GM21825 (cell line): Measurements from ENCODE around the gene FAM180A.
"Not testable (repeated sequence)": the region's sequence is repeated elsewhere in the genome, so short reads cannot be mapped to it uniquely, and the experiment has no call there.

Experiments
- ATAC-seq: cut with Tn5 transposase; IDR thresholded peaks from one replicate; pipeline ENCODE4 v1.9.1; 2021; ENCODE audit warnings: mild to moderate bottlenecking, moderate library complexity; ENCODE audit not compliant: unreplicated experiment

The FAM180A gene

DNA sequence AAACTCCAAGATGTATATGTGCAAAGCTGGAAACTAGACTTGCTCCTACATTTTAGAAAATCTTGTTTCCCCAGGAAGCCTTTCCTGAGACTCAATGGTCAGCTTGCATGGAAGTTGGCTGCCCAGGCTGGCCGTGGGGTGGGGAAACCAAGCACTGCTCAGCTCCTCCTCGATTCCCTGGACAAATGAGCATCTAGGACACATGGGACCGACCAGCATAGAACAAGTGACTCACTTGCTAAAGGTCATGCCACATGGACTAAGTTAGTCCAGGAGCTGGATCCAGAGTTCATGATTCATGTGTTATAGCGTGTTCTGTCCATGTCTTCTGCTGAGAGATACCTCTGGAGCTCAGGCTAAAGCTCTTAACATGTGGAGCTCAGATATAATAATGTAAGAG, 6.2 kb downstream of the FAM180A start:
- no peak for ATAC-seq

DNA sequence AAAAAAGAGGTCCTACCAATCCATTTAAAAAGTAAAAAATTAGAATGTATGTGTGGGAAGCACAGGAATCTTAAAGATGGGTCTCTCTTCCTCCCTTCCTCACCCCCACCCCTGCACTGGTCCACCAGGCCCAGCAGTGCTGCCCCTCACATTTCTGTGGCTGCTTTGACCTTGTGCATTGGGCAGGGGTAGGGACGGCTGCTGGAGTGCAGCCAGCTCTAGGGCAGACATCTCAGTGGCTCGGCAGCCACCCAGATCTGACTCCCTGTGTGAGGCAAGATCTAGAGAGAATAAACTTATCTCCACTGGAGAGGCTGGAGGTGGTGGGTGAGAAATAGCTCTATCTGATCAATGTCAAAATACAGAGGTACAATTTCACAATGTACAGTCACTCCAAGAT, 6.7 kb downstream of the FAM180A start:
- no peak for ATAC-seq

DNA sequence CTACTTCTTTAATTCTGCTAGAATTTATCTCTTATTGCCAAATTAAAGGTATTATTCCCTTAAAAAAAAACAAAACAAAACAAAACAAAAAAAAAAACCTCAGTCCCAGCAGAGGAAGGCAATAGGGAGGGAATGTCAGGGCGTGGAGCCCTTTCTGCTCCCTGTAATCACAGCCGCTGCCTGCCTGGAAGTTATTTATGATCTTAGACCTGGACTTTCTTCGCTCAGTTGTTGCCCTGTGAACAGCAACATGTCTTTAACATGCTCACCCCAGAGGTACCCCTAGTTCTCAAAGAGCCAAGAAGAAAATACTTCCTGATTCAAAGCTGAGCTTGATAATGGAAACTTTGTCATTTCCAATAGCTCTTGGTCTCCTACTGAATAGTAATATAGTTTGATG, 7.7 kb downstream of the FAM180A start:
- ATAC-seq: no peak

DNA sequence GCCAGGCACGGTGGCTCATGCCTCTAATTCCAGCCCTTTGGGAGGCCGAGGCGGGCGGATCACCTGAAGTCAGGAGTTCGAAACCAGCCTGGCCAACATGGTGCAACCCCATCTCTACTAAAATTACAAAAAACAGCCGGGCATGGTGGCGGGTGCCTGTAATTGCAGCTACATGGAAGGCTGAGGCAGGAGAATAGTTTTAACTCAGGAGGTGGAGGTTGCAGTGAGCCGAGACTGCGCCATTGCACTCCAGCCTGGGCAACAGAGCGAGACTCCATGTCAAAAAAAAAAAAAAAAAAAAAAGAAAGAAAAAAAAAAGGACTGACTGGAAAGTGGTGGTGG, 11.3 kb downstream of the FAM180A start:
- not testable (repeated sequence) for ATAC-seq

DNA sequence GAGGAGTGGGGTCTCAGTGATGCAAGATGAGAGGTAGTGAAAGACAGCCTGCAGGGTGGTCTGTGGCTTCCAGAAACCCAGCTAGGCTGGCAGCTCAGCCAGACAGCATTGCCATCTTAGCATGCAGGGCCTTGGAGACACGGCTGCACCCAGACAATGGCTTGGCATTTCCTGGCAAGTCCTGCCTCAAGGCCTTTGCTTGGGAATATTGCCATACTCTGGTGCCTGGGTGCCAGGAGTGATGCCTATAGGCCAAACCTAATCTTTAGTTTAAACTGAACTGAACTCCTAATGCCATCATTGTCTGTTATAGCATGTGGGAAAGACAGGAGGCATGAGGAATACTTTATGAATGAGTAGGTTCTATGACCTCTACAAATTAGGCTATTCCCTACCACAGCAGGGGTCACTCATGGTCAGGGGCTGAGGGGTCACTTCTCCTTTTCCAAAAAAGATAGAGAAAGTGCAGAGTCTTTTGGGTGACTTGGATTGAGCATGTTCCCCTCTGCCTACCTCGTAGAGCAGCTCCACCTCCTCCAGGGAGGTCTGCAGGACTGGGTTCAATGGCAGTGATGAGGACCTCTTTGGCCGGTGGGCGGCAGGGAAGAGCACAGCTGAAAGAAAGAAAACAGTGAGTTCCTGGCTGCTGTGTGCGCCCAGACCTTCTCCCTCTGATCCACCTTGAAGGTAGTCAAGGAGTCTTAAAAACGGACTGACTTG, 11.9 kb downstream of the FAM180A start:
- no peak for ATAC-seq

DNA sequence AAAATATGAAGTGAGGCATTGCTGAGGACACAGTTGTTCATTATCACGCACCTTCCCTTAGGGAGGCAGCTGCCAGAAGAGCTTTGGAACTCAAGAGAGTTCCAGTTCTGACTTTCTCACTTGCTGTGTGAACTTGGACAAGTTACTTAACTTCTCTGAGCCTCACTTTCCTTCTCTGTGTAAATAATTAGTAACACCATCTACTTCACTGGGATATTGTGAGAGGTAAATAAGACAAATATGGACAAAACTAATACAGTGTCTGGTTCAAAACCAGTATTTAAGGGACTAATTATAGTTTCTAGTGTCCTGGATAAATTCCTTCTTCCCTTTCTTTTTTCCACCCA, 14.3 kb downstream of the FAM180A start:
- no peak for ATAC-seq

DNA sequence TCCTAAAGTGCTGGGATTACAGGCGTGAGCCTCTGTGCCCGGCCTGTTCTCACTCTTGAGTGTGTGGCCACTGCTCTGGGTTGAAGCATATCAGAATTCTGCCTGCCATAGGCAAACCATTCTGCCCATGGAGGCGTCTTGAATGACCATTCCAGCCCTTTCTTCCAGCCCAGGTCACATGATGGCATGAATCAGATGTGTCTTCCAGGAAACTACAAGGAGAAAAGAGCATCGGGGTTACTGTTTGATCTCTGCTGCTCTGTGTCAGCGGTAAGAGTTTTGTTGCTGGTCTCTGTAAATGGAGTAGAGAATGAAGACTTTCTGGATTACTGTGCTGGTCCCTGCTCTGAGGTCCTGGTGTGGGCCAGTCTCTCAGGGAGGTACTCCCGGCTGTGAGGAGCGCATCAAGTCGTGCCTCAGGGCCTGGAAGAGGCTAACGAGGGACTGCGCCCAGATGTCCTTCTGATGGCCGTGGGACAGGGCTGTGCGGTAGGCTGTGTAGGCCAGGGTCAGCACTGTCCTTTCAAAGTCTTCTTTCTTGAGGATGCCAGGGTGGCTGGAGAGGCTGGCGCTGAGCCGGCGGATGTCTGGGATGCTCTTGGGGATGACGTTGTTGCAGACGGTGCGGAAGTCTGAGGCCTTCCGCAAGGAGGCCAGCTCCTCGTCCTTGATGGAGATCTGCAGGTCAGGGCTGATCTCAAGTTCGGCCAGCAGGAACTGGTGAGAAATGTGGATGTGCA, 14.8 kb downstream of the FAM180A start:
- no peak for ATAC-seq

DNA sequence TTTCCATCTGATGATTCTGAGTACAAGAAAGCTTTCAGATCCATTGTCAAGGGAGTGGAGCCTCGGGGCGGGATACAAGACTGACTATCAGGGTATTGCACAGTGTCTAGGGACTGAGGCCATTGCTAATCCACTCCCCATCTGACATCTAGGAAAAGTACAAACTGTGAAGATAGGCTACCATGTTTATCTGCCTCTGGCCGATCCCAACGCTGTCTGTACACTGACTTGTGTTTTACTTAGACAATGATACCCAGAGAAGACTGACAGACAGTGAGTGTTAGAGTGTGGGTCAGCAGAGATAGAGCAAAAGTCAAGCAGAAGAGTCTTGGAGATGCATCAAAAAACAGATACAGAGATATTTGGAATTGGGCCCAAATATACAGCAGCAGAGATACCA, 17.5 kb downstream of the FAM180A start:
- ATAC-seq: no peak

DNA sequence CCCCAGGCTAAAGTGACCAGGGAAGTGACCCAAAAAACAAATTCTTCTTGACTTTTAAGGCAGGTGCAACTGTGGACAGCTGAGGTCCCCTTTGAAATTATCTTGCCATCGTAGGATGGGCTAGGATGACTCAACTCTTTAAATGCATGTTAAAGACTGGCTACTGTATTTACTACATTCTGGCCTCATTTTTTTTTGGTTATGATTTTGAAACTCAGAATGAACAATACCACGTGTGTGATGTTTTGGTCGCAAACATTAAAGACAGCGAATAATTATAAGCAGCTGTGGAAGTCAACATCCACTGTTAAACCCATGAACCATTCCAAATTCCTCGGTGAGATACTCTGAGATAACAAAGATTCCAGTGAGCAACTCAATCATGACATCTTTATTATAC, 19.4 kb downstream of the FAM180A start:
- no peak for ATAC-seq

DNA sequence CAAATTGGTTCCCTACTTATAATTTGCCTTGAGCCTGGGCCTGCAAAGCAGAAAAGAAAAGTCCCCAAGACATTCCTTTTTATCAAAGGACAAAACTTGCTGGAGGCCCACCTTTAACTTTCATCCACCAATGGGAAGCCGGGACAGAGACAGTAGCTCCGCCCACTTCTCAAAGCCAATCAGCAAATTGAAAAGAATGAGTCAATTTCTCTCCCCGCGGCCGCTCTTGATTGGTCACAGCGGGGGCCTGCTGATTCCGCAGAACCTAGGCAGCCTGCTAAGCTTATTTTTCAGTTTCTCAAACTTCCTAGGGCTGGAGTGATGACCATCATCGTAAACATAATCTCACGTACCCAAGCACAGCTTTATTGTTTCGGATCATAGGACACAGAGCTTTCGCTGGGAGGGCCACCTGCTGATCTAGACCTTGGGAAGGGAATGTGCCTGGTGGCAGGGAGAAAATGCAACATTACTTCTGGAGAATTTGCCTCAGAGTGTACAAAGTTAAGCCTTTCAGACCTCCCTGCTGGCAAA, 20.4 kb downstream of the FAM180A start, which contains the start of gene SLC13A4:
Gene SLC13A4, minus strand, starts transcription at position 51 of the 534 bp plus-strand sequence. CDS start 690 bp downstream, outside the sequence.
- no peak for ATAC-seq

DNA sequence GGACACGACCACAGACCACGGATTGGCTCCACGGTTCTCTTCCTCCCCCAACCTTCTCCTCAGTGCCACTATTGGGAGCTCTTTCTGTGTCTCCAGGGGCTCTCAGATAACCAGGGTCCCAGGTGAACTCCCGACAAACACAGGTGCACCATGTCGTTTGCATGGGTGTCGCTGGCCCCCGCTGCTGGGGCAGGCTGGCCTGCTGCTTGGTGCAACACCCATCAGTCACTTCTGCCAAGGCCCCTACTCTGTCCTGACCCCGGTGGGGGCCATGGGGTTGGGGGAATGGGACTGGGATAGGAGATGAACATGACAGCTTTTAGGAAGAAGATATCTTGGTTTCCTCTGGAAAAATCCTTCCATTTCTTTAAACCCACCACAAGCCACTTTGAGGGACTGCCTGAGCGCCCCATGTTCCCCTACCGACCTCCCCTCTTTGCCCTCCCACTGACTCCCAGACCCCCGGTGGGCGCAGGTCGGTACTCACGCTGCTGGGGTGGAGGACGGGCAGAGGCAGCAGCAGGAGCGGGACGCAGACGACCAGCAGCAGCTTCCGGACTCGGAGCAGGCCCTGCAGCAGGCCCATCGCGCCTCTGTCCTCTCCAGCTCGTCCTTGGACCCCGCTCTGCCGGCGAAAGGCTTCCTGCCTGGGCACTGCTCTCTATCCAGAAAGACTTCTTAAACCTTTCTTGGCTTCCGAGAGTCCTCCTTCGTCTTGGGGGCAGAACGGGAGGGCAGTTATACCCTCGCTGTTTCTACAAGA, 21.5 kb downstream of the FAM180A start:
- ATAC-seq: no peak

DNA sequence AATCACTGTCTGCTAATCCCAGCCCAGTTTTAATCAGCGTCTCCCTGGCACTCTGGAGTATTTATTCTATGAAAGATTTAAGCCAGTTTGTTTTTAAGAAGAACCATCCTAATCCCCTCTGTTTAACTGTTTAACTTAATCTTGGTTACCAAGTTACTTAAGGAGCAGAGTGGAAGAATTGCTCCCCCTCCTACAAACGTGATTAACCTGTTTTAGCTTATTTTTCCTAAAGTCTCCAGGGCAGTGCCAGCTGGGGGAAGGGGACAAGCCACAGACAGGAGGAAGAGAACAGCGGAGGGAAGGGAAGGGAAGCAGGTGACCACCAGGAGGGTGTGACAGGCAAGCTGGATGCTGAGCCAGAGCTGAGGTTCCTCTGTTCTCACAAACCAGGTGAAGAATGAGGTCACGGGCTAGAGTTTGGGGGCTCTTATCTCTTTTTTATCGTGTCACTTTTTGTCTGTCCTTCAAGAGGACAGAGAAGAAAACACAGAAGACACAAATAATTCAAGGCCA, 22.3 kb downstream of the FAM180A start:
- ATAC-seq: no peak

DNA sequence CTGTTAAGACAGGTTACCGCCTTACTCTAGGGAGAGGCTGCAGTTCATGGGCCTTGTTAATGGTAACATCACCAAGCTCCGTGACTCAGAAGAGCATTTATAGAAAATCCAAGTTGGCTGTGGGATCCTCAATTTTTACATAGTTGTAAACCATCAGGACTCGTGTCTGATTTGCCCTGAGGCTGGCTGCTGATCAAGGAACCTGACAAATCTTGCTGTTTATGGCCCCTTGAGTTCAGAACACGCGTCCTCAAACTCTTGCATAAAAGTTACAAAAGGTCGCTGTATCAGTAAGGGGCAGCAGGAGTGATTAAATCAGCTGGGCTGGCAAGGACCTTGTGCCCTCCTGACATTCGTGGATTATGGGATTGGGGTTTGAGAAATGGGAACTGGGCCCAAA, 25.2 kb downstream of the FAM180A start:
- ATAC-seq: no peak

DNA sequence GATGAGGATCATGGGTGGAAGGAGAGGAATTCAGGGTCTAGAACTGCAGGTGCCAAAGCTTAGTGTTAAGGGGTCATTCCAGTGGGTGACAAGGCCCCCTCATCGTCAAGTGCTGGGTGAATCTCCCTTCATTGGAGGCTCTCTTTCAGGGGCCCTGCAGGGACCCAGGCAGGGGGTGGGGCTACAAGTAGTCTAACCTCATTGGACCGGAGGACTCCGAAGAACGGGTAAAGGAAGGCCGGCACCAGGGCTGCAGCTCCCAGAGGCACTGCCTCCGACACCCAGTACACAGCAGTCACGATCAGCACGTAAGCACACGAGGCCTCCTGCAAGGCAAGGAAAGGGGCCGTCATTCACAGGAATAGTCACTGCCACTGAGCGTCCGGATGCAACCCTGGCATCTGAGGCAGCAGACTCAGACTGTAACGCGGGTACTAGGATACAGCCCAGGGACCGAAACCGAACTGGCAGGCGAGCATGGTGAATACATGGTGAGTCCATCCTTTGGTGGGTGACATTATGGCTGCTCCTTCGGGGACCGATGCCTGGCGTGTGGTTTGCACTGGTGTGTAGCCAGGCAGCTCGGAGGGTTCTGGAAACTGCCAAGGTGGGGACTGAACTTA, 27.3 kb downstream of the FAM180A start:
- no peak for ATAC-seq

DNA sequence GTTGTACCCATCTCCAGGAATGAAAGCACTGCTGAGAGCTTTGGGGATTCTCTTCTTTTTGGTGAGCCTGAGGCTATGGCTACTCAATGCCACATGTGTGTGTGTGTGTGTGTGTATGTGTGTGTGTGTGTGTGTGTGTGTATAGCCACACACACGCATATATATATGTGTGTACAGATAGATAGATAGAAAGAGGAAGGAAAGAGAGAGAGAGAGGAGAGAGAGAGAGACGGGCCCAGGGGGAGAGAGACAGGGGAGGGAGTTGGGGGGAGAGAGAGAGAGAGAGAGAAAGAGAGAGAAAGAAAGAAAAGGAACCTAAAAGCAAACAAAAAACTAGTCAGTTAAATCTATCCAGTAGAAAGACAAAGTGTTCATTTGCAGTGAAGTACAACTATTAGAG, 28.9 kb downstream of the FAM180A start:
- ATAC-seq: no peak

DNA sequence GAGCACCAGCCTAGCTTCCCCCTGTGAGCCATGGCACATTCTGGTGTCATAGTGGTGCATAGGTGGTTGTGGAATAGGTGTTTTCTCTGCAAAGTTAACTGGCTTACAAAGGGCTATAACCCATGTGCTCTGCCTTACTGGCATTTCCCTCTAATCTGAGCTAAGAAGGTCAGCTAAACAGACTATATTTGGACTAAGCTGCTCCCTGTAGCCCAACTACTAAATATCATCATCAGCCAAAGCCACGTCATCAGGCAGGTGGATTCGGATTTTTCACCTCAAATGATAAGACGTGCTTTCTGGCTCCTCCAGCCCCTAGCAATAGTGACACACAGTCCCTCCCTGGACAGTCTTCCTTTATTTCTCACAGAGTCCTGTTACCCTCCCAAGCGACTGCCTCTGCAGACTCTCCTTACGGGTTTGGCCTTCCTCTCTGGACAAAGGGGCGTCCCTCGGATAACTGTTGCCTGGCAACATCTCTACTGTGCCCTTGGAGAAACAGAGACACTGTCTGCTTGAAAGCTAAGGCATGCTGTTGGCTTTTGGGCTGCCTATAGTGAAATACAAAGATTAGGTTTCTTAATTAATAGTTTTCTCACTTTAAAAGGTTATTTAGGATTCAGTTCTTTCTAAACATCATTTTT, 29.7 kb downstream of the FAM180A start:
- ATAC-seq: no peak

DNA sequence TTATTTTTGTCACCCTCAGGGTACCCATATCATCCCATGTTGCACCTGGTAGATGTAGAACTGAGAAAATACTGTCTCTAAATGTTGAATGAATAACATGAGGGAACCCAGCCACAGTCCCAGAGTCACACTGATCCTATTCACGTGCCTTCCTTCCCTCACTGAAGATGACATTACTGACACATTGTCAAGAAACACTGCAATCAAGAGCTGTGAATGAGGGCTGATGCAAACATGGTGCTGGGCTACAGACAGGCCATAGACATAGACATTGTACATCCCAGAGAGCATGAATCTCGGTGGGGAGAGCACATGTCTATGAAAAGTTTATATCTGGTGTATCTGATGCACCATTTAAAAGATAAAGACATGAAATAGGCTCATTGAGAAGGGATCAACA, 30.4 kb downstream of the FAM180A start:
- no peak for ATAC-seq

DNA sequence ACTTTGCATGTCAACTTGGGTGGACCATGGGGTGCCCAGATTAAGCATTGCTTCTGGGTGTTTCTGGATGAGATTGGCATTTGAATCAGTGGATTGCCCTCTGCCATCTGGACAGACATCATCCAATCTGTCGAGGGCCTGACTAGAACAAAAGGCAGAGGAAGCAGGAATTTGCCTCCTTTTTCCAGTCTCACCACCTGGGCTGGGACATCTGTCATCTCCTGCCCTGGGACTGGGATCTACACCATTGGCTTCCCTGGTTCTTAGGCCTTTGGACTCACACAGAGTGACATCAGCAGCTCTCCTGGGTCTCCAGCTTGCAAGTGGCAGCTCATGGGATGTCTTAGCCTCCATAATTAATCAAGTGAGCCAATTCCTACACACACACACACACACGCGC, 30.9 kb downstream of the FAM180A start:
- ATAC-seq: no peak

DNA sequence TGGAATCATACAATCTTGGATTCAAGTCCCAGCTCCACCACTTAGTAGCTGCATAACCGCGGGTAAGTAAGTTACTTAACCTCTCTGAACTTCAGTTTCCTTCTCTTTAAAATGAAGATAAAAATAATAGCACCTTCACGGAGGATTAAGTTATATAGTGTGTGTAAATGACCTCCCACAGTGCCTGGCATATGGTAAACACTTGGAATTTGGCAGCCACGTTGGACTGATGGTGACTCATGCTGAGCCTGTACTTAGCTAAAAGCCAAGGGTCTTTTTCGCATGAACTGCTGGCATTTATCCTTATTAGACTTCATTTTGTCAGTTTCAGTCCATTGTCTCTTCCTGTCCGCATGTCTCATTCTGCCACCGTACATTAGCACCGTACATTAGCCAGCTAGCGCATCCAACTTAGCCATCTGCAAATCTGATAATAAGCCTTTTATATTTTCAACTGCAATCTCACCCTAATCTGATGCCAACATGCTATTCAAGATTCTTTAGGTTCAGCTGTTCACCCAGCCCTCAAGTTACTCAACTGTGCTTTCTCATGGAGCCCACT, 31.9 kb downstream of the FAM180A start:
- ATAC-seq: no peak

DNA sequence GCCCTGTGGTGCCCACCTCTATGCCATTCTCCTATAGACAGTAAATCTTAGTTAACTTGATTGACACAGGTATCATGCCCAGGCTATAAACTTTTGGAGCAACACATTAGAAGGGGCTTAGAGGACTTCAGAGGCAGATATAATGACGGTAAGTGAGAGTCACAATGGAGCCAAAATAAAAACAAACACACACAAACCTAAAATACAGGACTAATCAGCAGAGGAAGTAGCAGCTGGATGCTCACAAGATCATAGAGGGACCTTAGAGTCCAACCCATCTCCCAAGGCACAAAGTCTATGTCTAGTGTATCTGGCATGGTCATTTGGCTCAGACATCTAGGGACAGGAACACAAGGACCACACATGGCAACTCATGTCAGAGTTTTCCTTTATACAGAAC, 32.9 kb downstream of the FAM180A start:
- ATAC-seq: no peak
